Kidney (tissue), 14 donors: ENCODE measurements around the gene KRTAP5-2. TPM values are rescaled to one million over a fixed set of nuclear protein-coding genes. Genes with fewer than 3 reads are reported as not detected.
A peak's percentile ranks its signal among the peaks of the same experiment; 100 is the strongest.
"Not testable (repeated sequence)": the region's sequence is repeated elsewhere in the genome, so short reads cannot be mapped to it uniquely, and the experiment has no call there.

Experiments
- DNase-seq, 5 donors: peaks; one replicate each; pipeline ENCODE4 v3.0.0-alpha.2; 2013 to 2020
- FAIRE-seq: peaks from 2 replicates; lab custom pipeline; 2012; peaks lifted over from hg19 to GRCh38; lab: Jason Lieb, UNC
- H3K27ac ChIP-seq, 2 donors: one replicate each; pipeline ENCODE4 v1.7.0; 2013; ENCODE audit warnings: low read depth in 2 of 2, low read length in 2 of 2, inconsistent platforms in 1 of 2
- H3K27me3 ChIP-seq: one replicate; pipeline ENCODE4 v1.7.1; 2013; ENCODE audit warnings: low read length, inconsistent platforms; ENCODE audit not compliant: control insufficient read depth, insufficient read depth
- H3K36me3 ChIP-seq, 3 donors: one replicate each; pipeline versions ENCODE4 v1.7.0 to v1.7.1; 2013; ENCODE audit warnings: low read length in 3 of 3, control low read depth in 1 of 3, inconsistent platforms in 1 of 3; ENCODE audit not compliant: insufficient read depth in 3 of 3, control insufficient read depth in 2 of 3
- H3K4me1 ChIP-seq, 3 donors: one replicate each; pipeline versions ENCODE4 v1.7.0 to v1.7.1; 2013; ENCODE audit warnings: low read length in 3 of 3, inconsistent platforms in 1 of 3, low read depth in 1 of 3; ENCODE audit not compliant: control insufficient read depth in 2 of 3, insufficient read depth in 2 of 3
- H3K4me3 ChIP-seq, 3 donors: one replicate each; pipeline versions ENCODE4 v1.7.0 to v1.8.1; 2013; ENCODE audit warnings: low read length in 3 of 3, control low read depth in 1 of 3, inconsistent platforms in 1 of 3
- H3K9ac ChIP-seq, 3 donors: one replicate each; pipeline versions ENCODE4 v1.7.0 to v1.7.1; 2013; ENCODE audit warnings: low read length in 3 of 3, control low read depth in 1 of 3, inconsistent platforms in 1 of 3
- H3K9me3 ChIP-seq, 3 donors: one replicate each; pipeline versions ENCODE4 v1.7.0 to v1.7.1; 2013; ENCODE audit warnings: low read length in 3 of 3, control low read depth in 1 of 3, inconsistent platforms in 1 of 3; ENCODE audit not compliant: control insufficient read depth in 2 of 3, insufficient read depth in 1 of 3
- CTCF ChIP-seq: IDR thresholded peaks from 3 replicates; pipeline ENCODE4 v1.5.1; 2012; ENCODE audit warnings: mild to moderate bottlenecking, moderate library complexity, borderline replicate concordance; ENCODE audit not compliant: insufficient read depth; ENCODE audit errors: extremely low read depth
- intact Hi-C: fragments of 100-400 bp; cut with DNase I; formaldehyde crosslinking; loops from one replicate; pipeline ENCODE4 v1.11.1; 2022
- polyA plus RNA-seq: library from polyadenylated mRNA; stranded (reverse); fragments of 350-450 nt; fragmentation: Illumina TruSeq; extraction: RNeasy Lipid Tissue Mini Kit (QIAGEN cat#74804); gene quantifications from one replicate; pipeline ENCODE4 v1.2.3, GENCODE V29; 2014; ENCODE audit warnings: low read depth, low replicate concordance; ENCODE audit not compliant: insufficient read depth
- total RNA-seq: library from RNA; stranded (reverse); fragmentation: NEBNext Ultra II Directional; extraction: Animal tissue kit (Norgen Biotek cat#: 25700); gene quantifications from one replicate; pipeline ENCODE4 v1.2.1, GENCODE V29; 2021
- donor health status: control.
- donor health status: control.
- donor health status: control.
- donor health status: control.
- donor health status: control.
- donor health status: DM: yes; HTN: yes; CAD: no.
- donor health status: Normal renal cell carcinoma (clear cell type).

The KRTAP5-2 gene
- total and polyA plus RNA-seq, 2 donors from 2014 or later, result not detected

- intact Hi-C loops, result no loop called here
- no peaks in the 10 kb centered on the region for H3K4me1 ChIP-seq
- DNase-seq (peak in 1 of 5 donors; percentile 51), FAIRE-seq (no peak)
- no peak overlapping the region for H3K27ac ChIP-seq
- H3K27me3 ChIP-seq, result no peaks in the 10 kb centered on the region
- no peaks in the 10 kb centered on the region for H3K36me3 ChIP-seq
- TF ChIP-seq CTCF, result no peak
- H3K9me3 ChIP-seq, result no peaks in the 10 kb centered on the region
- no peak overlapping the region for H3K4me3 ChIP-seq
- no peak overlapping the region for H3K9ac ChIP-seq
These were observed 6.6 kb upstream of the KRTAP5-2 start for GRCh38 chr11:1604711-1605110.

GRCh38 chr11:1604181-1604580 lies 6.1 kb upstream of the KRTAP5-2 start:
- H3K9me3 ChIP-seq, result no peaks in the 10 kb centered on the region
- DNase-seq (peak in 1 of 5 donors; percentile 57), FAIRE-seq (no peak)
- H3K36me3 ChIP-seq, result no peaks in the 10 kb centered on the region
- intact Hi-C loops, result no loop called here
- no peak overlapping the region for H3K9ac ChIP-seq
- TF ChIP-seq CTCF, result no peak
- H3K27ac ChIP-seq, result no peak overlapping the region
- no peaks in the 10 kb centered on the region for H3K27me3 ChIP-seq
- no peaks in the 10 kb centered on the region for H3K4me1 ChIP-seq
- H3K4me3 ChIP-seq, result no peak overlapping the region

- intact Hi-C loops, result no loop called here
- TF ChIP-seq CTCF, result no peak
- no peaks in the 10 kb centered on the region for H3K4me1 ChIP-seq
- no peaks in the 10 kb centered on the region for H3K36me3 ChIP-seq
- no peaks in the 10 kb centered on the region for H3K9me3 ChIP-seq
- no peak overlapping the region for H3K4me3 ChIP-seq
- no peak for FAIRE-seq
- no peak overlapping the region for H3K9ac ChIP-seq
- no peak overlapping the region for H3K27ac ChIP-seq
- H3K27me3 ChIP-seq, result no peaks in the 10 kb centered on the region
- DNase-seq, result peak in 1 of 5 donors; percentile 3
These were observed 5.5 kb upstream of the KRTAP5-2 start for GRCh38 chr11:1603629-1604028.

GRCh38 chr11:1601663-1602062 lies 3.6 kb upstream of the KRTAP5-2 start:
- FAIRE-seq, H3K36me3 ChIP-seq, H3K4me3 ChIP-seq, H3K9me3 ChIP-seq, H3K9ac ChIP-seq, DNase-seq, H3K4me1 ChIP-seq, intact Hi-C loops, H3K27me3 ChIP-seq, H3K27ac ChIP-seq: not testable (repeated sequence)
